Islet of Langerhans (tissue), 1 donor: Measurements from ENCODE around the gene LRBA.
"Not testable (repeated sequence)": the region's sequence is repeated elsewhere in the genome, so short reads cannot be mapped to it uniquely, and the experiment has no call there.

Experiments used
- FAIRE-seq: peaks from one replicate; lab custom pipeline; 2011; peaks lifted over from hg19 to GRCh38; lab: Jason Lieb, UNC

Gene LRBA

DNA sequence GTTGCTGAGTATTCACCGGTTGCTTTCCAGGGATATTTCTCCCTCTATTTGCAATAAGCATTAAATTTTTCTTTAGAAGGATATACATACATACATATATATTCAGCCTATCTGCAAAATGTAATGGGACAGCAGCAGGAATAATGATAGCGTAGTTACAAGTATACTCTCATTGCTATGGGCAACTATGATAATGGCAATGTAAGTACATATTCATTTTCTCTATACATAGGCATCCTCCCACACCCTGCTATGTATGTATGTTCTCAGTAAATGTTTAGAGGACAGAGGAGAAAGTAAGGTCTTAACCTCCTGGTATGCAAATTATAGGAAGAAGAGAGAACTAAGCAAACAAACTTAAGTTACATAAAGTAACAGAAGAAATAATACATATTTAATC, 452.8 kb downstream of the LRBA start:
- FAIRE-seq: no peak

DNA sequence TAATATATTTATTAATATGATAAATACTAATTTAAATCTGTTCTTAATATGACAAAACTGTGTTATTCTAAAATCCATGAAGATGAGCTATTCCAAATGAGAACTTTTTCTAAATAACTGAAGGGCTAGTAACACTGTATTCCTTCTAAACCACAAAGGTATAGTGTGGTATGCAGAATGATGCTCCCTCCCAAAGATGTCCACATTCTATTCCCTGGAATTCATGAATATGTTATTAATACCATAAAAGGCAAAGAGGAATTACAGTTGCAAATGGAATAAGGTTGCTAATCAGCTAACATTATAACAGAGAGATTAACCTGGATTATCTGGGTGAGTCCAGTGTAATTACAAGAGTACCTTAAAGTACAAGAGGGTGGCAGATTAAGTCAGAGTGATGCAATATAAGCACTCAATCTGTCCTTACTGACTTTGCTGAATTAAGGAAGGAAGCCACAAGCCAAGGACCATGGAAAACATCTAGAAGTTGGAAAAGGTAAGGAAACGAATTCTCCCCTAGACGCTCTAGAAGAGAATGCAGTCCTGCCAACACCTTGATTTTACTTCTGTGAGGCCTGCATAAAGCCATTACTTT, 453.8 kb downstream of the LRBA start:
- FAIRE-seq: no peak

DNA sequence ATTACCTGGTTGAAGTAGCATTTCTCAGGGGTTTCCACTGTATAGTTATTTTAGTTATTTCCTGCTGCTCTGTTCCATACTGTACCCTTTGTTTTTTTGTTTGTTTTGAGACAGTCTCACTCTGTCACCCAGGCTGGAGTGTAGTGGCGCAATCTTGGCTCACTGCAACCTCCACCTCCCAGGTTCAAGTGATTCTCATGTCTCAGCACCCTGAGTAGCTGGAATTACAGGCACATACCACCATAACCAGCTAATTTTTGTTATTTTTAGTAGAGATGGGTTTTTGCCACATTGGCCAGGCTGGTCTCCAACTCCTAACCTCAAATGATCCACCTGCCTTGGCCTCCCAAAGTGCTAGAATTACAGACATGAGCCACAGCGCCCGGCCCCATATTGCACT, 457.3 kb downstream of the LRBA start:
- not testable (repeated sequence) for FAIRE-seq

DNA sequence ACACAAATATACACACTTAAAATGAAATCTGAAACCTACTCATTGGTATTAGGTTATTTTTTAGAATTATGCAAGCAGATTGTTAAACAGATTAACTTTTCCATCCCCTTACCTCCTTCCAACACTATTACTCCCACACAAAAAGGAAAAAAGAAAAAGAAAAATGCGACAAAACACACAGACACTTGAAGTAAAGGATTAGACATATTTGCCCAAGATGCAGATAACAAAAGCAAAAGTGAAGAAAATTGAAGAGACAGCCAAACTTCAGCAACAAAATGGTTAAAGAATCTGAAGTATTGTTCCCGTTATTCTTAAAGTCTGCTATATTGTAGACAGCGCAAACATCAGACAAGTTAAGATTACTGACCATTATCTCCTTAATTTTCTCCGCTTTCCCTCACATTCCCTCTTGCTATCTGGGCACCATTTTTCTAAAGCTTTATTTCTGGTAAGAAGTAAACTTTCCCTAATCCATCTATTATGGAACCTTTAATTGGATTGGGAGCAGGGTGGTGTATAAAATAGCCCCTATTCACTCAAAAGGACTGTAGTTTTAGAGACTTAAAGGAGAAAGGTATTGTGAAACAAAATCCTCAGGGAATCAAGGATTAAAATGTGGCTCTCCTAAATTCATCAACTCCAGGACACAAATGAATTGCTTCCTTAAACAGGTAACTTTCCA, 467.8 kb downstream of the LRBA start:
- FAIRE-seq: no peak

DNA sequence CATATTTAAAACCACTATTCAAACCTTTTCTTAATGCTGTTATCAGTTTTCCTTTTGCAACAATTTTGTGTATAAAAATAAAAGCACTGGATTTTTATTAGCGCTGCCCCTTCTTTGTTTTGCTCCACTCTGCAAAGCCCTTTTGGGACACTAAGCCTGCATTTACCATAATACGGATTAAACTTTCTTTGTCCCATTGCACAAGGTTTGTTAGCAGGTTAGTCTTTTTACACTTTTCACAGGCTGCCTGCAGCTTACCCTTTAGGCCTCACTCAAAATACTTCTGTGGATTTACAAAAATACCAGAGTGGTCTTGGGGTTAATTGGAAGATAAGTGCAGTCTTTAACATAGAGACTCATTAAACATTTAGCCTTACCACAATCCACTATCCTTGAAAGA, 468.8 kb downstream of the LRBA start:
- no peak for FAIRE-seq

DNA sequence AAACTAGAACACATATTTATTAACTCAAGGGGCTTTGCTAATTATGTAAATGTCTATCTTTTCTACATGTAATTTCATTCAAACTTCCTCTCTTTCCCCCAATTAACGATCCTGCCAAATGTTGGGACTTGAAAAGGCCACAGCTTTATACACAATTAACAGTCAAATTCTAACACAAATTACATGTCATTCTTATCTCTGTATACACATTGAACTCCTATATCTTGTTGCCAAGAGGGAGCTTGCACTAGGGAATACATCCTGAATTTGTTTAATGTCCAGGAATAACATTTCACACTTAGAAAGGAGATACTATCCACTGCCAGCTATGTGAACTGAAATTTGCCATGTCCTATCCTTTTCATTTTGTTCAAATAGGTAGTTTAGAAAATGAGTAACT, 472.0 kb downstream of the LRBA start:
- no peak for FAIRE-seq

DNA sequence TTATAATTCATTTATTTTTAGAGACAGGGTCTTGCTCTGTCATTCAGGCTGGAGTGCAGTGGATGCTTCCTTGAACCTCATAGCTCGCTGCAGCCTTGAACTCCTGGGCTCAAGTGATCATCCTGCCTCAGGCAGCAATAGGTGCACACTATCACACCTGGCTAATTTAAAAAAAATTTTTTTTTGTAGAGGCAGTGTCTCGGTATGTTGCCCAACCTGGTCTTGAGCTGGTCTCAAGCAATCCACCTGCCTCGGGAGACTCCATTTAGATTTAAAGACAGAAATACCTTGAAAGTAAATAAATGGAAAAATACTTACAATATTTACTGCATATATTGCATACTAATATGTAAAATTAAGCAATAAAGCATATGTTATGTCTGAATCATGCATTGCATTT, 473.4 kb downstream of the LRBA start:
- no peak for FAIRE-seq

DNA sequence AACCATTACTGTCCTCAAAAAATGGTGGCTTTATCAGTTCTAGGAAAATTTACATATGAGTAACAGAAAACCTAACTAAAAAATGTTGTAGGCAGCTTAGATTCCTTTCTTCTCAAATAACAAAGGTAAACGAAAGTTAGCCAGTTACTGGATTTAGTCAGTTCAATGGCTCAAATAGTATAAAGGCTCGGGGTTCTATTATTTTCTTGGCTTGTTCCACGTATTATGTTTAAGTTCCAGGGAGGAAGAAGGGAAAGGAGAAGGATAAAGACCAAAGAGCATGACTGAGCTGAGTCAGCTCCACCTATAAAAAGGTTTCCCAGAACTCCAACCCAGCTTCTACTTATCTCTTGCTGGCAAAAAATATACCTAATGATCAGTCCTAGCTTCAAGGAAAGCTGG, 474.1 kb downstream of the LRBA start:
- FAIRE-seq: peak; percentile 13

DNA sequence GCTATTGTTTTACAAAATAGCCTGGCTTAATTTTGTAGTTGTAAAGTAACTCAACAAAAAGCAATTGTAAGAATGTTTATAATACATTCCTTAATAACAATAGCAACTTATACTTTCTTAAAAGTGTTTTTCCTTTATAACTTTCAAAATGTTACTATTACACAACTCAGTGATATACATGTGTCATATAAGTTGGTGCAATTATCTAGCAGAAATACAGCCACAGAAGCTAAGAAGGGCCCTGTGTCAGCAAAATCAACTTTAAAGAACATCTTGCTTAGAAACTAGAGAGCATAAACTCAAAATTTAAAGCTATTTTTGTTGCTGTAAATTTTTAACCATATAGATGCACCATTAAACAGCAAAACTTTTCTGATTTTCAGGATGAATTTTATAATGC, 474.5 kb downstream of the LRBA start:
- FAIRE-seq: no peak

DNA sequence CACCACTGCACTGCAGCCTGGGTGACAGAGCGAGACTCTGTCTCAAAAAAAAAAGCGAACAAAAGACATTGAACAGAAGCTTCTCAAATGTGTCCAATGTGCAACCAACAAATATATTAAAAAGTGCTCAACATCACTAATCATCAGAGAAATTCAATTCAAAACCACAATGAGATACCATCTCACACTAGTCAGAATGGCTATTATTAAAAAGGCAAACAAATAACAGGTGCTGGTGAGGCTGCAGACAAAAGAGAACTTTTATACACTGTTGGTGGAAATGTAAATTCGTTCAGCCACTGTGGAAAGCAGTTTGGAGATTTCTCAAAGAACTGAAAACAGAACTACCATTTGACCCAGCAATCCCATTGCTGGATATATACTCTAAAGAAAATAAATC, 477.2 kb downstream of the LRBA start:
- not testable (repeated sequence) for FAIRE-seq

DNA sequence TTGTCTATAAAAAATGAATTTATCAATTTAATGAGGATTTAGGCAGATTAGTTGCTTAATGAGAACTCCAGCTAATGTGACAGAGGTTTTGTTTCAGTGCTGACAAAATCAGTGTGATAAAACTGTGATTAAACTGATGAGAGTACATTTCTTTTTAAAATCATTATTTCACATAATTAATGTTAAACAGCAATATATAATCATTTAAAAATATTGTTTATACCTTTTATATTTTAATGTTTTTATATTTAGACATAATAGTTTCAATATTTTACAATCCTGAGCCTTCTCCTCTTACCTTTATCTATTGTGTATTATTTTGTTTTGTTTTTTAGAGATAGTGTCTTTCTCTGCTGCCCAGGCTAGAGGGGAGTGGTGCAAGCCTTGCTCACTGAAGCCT, 480.3 kb downstream of the LRBA start:
- FAIRE-seq: no peak

DNA sequence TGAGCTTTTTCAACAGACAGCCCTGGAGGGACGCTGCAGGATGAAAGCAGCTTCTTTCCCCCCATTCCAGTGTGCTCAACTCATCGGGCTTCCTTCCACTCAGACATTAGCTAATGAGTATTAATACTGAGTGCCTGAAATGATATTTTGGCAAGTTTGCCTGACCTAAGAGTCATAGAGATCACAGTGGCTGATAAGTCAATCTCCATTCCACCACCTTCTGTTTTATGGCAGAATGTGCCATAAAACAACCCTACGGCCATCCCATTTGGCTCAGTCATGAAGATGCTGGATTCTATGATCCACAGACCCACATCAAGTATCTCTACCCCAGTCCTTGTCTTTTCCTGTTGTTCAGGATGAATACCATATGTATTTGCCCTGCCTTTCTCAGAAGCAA, 481.4 kb downstream of the LRBA start:
- FAIRE-seq: no peak

DNA sequence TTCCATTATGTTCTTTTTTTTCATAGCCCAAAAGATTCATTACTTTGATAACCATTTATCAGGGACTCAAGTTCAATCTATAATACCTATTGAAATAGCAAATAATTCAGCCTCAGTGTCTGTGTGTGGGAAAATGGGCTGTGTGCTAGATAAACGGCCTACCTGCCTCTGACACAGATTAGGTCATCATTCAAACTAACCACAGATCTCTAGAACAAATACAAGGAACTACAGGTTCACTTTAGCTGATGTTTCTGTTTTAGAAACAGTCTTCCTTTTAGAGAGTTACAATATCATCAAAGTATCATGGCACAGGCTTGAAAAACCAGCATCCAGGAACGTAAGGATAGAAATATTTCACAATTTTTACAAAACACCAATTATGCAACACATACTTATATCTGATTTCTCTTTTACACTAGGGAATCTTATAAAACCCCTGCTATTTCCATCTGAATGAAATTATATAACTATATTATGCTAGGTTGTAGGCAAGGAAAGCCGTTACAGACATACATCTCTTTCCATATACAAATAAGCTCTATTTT, 489.7 kb downstream of the LRBA start:
- no peak for FAIRE-seq

DNA sequence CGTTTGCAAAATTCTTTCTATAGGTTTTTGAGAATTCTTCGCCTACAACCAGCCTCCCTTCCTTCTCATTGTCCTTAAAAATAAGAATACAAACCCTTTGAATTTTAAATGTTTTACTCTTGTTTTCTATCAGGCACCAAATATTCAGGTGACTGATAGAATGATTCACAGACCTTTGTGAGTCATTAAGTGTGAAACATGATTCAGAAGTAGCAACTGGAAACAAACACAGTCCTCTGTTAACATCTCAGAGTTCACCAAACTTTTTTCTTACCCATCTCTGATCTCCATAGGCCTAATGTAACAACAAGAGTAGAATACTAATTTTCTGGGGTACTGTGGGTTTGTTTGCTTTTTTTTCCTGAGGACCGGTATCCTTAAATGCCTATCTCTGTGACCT, 496.5 kb downstream of the LRBA start:
- FAIRE-seq: peak; percentile 94

DNA sequence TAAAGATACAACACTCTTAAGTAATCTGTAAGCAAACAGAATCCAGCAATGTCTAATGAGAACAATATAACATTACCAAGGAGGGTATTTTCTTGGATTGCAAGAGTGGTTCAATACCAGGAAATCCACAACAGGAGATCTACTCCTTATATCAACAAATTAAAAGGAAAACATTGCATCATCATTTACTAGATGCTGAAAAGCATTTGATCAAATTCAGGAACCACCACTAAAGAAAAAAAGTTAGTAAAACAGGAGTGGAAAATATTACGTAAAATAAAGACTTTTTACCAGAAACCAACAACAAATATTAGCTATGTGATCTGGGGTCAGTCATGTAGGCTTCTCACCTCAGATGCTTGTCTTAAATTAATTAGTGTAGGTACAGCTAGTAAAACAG, 499.9 kb downstream of the LRBA start:
- no peak for FAIRE-seq

DNA sequence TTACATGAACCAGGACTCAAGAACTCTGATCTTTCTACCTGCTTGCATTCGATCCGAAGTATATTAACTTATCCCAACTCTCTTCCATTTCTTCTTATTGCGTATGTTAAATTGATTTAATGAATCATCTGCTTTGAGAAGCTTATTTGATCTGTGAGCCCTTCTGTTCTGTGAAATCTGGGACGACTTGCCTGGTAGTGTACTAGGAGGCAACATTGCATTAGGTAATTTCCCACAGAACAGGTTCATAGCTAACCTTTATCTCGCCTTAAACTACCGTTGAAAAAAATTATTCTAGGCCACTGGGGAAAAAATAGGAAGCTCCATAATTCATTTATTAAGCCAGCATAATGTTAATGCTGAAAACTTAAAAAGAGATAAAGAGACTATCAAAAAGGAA, 500.4 kb downstream of the LRBA start:
- FAIRE-seq: no peak

DNA sequence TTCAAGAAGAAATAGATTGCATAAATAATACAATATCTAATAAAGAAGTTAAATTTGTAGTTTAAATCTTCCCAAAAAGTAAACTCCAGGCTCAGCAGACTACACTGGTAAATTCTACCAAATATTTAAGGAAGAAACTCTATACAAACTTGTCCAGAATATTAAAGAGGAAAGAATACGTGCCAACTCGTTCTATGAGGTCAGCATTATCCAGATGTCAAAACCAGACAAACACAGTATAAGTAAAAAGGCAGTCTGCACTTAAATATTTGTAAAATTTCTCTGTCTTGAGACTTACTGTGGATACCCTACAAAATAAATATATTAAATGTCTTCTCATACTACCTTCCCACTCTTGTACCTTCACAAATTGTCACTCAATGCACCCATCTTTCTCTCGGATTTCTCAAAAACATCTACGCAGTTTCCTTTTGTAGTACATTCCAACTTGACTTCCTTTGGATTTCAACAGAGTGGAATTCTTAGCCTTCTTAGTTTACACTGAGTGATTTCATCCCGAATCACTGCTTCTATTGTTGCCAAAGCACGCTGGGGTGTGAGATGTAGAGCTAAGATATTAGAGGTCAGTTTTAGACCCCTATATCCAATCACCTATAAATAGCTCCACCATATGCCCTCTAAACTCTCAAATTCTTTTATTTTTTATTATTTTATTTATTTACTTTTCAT, 504.8 kb downstream of the LRBA start:
- FAIRE-seq: no peak

DNA sequence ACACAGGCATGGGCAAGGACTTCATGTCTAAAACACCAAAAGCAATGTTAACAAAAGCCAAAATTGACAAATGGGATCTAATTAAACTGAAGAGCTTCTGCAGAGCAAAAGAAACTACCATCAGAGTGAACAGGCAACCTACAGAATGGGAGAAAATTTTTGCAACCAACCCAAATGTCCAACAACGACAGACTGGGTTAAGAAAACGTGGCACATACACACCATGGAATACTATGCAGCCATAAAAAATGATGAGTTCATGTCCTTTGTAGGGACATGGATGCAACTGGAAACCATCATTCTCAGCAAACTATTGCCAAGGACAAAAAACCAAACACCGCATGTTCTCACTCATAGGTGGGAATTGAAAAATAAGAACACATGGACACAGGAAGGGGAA, 507.4 kb downstream of the LRBA start:
- not testable (repeated sequence) for FAIRE-seq

DNA sequence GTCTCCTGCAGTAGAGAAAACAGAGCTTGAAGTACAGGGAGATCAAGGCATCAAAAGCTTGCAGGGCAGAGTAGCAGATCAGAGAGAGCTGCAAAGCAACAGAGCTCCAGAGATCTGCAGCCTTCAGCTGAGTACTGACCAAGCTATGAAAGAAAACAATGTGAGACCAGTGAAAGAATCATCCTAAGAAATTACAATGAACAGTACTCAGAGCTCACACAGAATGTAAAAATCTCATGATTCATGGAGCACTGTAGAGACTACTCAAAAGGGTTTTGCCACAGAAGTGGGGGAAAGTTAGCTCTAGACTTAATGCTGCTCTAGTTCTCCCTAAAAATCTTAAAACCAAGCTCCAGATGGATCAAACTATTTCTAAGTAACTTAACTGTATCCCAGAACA, 513.1 kb downstream of the LRBA start:
- FAIRE-seq: no peak

DNA sequence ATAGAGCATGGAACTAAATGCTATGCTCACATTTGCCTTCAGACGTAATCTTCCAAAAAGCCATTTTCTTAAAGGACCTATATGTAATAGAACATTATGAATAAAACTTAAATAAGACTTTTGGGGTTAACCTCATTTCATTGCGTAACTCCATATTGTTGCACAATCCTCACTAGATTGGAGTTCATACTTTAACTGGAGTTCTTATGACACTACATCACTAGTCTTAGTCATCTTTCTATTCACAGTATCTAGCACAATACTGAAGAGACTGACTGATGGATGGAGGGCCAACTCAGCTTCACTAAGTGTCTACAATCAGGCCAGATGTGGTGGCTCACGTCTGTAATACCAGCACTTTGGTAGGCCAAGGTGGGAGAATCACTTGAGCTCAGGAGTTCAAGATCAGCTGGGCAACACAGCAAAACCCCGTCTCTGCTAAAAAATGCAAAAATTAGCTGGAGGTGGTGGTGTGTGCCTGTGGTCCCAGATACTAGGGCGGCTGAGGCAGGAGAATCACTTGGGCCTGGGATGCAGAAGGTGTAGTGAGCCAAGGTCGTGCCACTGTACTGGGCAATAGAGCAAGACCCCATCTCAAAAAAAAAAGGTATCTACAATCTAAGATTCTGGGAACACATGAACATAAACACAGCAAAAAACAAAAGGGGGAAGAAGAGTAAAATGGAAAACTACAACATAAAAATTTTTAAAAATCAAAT, 513.9 kb downstream of the LRBA start:
- no peak for FAIRE-seq

DNA sequence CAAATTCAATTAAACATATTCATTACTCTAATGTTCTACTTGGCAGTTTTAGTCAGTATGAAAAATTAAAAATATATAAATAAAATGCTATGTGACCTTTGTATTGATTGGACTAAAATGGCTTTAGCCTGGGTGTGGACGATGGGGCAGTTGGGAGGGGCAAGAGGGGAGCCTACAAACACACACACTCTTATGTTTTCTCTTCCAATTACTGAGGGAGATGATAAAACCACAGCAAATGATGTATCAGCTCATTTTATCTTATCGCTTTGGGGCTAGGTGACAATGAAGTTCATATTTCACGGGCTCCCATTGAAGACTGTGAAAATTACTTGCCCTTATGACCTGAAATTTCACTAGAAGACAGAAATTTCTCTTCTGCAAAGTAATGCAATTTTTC, 517.5 kb downstream of the LRBA start:
- no peak for FAIRE-seq

DNA sequence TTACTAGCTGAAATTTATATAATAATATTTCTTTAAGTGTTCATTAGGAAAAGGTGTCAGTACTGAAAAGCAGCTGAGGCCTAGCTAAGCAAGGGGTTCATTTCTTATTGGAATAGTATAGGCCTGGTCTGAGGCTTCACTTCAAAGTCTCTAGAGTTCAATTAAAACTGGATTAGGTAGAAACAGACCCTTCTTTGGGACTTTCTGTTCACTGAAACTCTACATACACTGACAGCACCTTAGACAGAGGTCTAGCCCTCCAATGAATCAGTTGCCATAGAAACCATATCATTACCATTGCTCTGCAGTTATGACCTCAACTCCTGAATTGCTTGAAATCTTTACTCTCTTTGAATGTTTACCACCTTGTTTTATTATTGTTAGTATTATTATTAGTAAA, 519.5 kb downstream of the LRBA start:
- FAIRE-seq: no peak

DNA sequence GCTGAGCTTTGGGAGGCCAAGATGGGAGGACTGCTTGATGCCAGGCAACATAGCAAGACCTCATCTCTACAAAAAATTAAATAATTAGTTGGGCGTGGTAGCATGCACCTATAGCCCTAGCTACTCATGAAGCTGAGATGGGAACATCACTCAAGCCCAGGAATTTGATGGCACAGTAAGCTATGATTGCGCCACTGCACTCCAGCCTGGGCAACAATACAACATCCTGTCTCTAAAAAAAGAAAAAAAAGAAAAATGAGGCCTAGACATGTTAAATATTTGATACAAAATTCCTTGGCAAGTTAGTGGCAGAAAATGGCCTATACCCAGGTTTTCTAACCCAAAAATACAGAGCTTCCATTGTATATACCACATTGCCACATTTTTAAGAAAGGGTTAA, 521.2 kb downstream of the LRBA start:
- FAIRE-seq: no peak
